Type B pancreatic cell (in vitro differentiated cells): ENCODE results near the gene ADARB2. TPM values are rescaled to one million over a fixed set of nuclear protein-coding genes. Genes with fewer than 3 reads are reported as not detected.

Experiments
- DNase-seq: peaks from one replicate; pipeline ENCODE4 v3.0.0; 2021; ENCODE audit warnings: mixed read lengths; ENCODE audit not compliant: unreplicated experiment; ENCODE audit errors: extremely low spot score
- H3K27ac Mint-ChIP-seq: 2 replicates; pipeline ENCODE4 v1.8.0; 2021; ENCODE audit warnings: mild to moderate bottlenecking, mixed read lengths
- H3K27me3 Mint-ChIP-seq: 2 replicates; pipeline ENCODE4 v1.8.0; 2021; ENCODE audit warnings: mixed read lengths
- H3K36me3 Mint-ChIP-seq: 2 replicates; pipeline ENCODE4 v1.8.0; 2021; ENCODE audit warnings: mixed read lengths
- H3K4me1 Mint-ChIP-seq: one replicate; pipeline ENCODE4 v1.8.0; 2021; ENCODE audit warnings: mixed read lengths; ENCODE audit not compliant: unreplicated experiment
- H3K4me3 Mint-ChIP-seq: 2 replicates; pipeline ENCODE4 v1.8.0; 2021; ENCODE audit warnings: mild to moderate bottlenecking, mixed read lengths
- H3K9me3 Mint-ChIP-seq: 2 replicates; pipeline ENCODE4 v1.8.0; 2021; ENCODE audit warnings: mixed read lengths
- CTCF ChIP-seq: fragments of 200-600 bp; sonication (generic); conservative IDR thresholded peaks from 2 replicates; pipeline ENCODE4 v1.5.0; 2021; ENCODE audit warnings: antibody characterized with exemption, mild to moderate bottlenecking
- total RNA-seq: library from RNA; stranded (reverse); gene quantifications from 2 replicates; pipeline ENCODE4 v1.2.1, GENCODE V29; 2021; ENCODE audit warnings: low replicate concordance

ADARB2 gene
- total RNA-seq, 1 donor from 2014 or later = 4.9 TPM

DNA sequence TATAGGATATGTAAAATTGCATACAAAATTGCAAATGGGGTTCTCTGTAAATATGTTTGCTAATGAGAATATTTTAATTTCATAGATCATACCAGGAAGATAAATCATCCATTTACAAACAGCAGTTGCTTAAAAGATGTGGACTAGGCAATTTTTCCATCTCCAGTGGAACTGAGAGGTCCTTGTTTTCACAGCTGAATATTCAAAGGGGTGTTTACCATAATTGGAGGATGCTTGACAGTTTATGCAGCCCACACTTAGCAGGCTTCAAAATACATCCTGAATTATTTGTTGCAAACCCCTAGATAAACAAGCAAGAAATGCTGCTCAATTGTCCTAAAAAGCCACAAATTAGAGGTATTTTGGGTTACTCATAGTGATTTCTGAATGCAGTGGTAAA, 69.9 kb downstream of the ADARB2 start:
- H3K27ac Mint-ChIP-seq = no peak overlapping the region
- H3K36me3 Mint-ChIP-seq = no peaks in the 10 kb centered on the region
- peaks cover 8% of the 10 kb centered on the region for H3K4me1 Mint-ChIP-seq
- peaks cover 8% of the 10 kb centered on the region for H3K27me3 Mint-ChIP-seq
- DNase-seq = no peak
- H3K9me3 Mint-ChIP-seq = no peaks in the 10 kb centered on the region
- no peak overlapping the region for H3K4me3 Mint-ChIP-seq
- no peak for TF ChIP-seq CTCF

GRCh38 chr10:1666147-1666546, 71.2 kb downstream of the ADARB2 start:
- no peak for TF ChIP-seq CTCF
- DNase-seq = no peak

GRCh38 chr10:1665681-1666080, 71.6 kb downstream of the ADARB2 start:
- TF ChIP-seq CTCF = no peak
- no peaks in the 10 kb centered on the region for H3K36me3 Mint-ChIP-seq
- no peak overlapping the region for H3K4me3 Mint-ChIP-seq
- peaks cover 10% of the 10 kb centered on the region for H3K27me3 Mint-ChIP-seq
- H3K4me1 Mint-ChIP-seq = peaks cover 8% of the 10 kb centered on the region
- H3K9me3 Mint-ChIP-seq = no peaks in the 10 kb centered on the region
- H3K27ac Mint-ChIP-seq = no peak overlapping the region
- DNase-seq = no peak

More at GRCh38 chr10:1666147-1666546, 71.2 kb downstream of the ADARB2 start:
- Mint-ChIP-seq H3K4me3 (no peak overlapping the region), H3K4me1 (peaks cover 8% of the 10 kb centered on the region), H3K27me3 (peaks cover 8% of the 10 kb centered on the region), H3K9me3 (no peaks in the 10 kb centered on the region), H3K27ac (no peak overlapping the region), H3K36me3 (no peaks in the 10 kb centered on the region)

GRCh38 chr10:1665021-1665661, 72.2 kb downstream of the ADARB2 start:
- Mint-ChIP-seq H3K36me3 (no peaks in the 10 kb centered on the region), H3K4me1 (peaks cover 8% of the 10 kb centered on the region), H3K27ac (no peak overlapping the region), H3K4me3 (no peak overlapping the region), H3K9me3 (no peaks in the 10 kb centered on the region), H3K27me3 (peaks cover 11% of the 10 kb centered on the region)
- no peak for DNase-seq
- no peak for TF ChIP-seq CTCF

GRCh38 chr10:1664333-1664964, 72.9 kb downstream of the ADARB2 start:
- Mint-ChIP-seq H3K4me3 (no peak overlapping the region), H3K4me1 (peaks cover 8% of the 10 kb centered on the region), H3K36me3 (no peaks in the 10 kb centered on the region), H3K27ac (no peak overlapping the region), H3K9me3 (no peaks in the 10 kb centered on the region), H3K27me3 (peaks cover 11% of the 10 kb centered on the region)
- DNase-seq = no peak
- no peak for TF ChIP-seq CTCF
